ENCODE data around the gene MBP.

MBP gene

DNA sequence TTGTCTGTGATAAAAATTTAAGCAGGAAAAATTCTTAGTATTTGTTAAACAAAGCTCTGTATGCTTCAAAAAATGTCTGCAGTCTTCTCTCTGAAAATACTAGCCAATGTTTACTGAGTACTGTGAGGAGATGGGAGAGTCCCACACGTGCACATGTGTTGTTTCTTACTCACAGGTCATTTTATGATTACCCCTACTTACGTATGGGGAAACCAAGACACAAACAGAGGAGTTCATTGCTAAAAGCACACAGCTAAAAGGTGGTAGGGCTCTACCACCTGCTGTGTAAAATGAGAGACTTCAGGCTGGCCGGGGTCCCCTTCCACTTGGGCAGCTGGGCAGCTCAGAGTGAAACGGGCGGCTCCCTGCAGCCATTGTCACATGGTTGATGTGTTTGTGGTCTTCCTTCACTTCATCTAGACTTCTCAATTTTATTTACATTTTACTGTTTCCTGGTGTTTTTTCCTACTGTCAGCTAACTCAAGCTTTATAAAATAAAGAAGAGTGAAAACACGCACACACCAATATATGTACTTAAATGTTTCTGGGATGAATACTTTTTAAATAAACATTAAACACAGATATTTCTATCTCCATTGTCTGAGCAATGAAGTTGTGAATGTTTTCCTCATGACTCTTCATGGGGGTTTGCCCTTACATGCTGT lies 71.2 kb downstream of the MBP start:
- DNase-seq = no peak

DNA sequence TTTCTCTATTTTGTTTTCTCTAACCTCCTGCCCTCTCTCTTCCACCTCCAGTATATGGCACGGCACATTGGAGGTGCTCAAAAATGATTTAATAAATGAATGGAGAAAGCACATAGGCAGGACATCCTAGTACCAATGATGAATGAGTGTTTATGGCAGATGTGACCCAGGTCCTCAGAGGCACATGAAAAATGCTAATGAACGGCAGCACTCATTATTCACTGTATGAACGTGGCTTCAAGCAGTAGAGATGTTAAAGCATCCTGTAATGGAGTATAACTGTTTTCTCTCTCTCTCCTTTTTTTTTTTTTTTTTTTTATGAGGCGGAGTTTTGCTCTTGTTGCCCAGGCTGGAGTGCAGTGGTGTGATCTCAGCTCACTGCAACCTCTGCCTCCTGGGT lies 72.4 kb downstream of the MBP start:
- no peak for DNase-seq

- no peak for DNase-seq
Observed at GRCh38 chr18:77059294-77059916, 73.2 kb downstream of the MBP start.

DNA sequence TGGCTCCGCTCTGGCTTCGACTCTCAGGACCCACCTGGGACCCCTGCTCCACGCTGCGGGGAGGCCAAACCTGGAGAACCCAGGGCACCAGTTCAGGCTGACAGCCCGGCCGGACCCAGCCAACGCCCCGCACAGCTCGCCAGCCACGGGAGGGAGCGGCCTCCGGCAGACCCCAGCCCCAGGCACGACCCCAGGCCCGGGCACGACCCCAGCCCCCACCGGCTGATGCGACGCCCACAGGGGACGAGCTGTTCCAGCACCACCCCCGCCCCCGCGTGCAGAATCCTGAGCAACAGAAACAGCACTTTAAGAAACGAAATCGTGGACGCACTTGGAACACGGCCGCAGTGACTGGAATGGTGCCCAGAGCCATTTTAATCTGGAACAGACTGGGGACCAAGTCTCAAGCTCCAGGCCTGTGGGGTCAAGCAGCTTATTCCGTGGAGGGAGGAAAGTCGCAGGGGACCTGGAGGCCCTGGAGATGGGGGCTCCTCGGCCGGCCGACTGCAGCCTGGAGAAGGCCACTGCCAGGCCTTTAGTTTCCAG lies 74.2 kb downstream of the MBP start:
- no peak for DNase-seq

DNA sequence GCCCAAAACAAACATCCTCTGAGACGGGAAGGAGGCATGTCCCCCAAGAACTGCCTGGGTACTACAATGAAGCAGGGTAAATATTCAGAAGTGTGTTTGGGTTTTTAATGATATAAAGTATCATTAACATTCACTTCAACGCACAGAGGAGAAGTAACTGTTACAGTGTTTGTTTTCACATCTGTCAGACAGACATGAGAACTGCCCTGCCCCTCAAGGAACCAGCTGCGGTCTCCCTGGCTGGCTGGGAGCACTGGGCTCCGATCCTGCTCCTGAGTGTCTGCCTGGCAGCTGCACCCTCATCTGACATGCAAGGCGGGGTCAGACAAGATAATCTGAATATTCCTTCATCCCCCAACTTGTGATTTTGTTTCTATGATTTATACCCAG lies 75.6 kb downstream of the MBP start:
- no peak for DNase-seq

- no peak for DNase-seq
Observed at GRCh38 chr18:77056344-77057005, 76.1 kb downstream of the MBP start.

DNA sequence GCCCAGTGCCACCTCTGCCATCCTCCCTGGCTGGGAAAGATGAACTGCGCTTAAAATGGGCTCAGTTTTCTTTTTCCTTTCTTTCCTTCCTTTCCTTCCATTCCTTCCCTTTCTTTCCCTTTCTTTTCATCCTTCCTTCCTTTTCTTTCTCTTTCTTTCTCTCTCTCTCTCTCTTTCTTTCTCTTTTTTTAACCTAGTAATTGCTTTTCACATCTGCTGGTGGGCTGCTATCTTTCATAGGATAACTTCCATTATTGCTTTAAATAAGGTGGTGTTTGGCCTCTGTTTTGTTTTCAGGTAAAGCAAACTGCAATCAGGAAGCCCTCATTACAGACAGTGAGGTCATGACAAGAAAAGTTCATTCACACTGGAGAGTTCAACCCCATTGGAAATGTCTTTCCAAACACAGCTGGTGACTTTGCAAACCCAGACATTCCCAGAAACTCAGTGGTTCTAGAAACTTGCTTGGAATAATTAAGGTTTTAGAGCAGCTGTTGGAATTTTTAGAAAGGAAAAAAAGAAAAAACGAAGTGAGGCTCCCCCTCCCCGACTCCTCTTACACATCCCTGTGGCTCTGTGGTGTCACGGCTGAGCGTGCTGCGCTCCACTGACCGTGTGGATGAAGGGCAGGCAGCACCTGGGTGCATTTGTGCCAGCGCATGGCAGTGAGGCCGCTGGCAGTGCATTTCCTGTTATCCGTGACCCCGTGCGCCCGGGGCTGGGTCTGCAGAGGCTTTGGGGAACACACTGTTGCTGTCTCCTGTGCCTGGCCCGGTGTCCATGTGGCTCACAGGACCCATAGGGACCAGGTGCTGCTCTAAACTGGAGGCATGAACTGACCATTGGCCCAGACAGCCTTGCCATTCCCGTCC lies 76.9 kb downstream of the MBP start:
- no peak for DNase-seq

GRCh38 chr18:77054606-77055428 lies 77.8 kb downstream of the MBP start:
- DNase-seq = peak; percentile 80

DNA sequence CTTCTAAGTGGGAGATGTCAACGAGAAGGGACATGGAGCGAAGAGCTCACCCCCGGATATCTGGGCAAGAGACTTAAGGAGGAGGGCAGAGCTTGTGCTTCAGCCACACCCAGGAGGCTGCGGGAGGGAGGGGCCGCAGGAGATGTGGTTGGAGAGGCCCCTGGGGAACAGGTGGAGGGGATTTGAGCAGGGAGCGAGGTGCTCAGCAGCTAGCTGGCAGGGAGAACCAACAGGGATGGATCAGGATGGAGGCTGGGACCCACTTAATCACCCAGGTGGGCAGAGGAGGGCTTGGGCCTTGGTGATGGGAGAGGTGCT lies 78.3 kb downstream of the MBP start:
- no peak for DNase-seq

DNA sequence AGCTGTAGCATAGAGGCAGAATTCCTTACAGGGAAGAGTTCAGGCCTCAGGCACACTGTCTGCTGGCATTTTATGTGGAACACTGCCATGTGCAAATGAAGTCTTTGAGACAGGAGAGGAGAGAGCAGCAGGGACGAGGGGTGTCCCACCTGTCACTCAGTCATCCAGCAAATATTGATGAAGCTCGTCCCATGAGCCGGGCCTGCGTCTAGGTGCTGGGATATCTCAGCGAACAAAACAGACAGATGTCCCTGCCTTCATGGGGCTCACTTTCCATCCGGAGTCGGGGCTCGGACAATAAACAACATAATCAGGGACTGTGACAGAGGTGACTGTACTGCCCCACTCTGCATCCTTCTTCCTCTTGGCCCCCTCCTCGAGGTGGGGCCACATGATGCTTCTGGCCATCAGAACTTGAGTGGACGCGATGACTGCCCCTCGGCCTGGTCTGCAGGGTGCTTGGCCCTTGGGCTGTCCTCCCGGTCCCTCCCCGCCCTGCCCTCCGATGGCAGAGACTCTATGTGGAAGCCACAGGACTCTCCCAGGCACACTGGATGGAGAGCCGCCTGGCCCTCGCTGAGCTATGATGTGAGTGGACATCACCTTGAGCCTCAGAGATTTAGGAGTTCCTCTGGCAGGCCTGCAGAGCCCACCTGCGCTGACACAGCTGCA lies 78.8 kb downstream of the MBP start:
- no peak for DNase-seq

- DNase-seq = no peak
Observed at GRCh38 chr18:77052983-77053309, 79.6 kb downstream of the MBP start.

DNA sequence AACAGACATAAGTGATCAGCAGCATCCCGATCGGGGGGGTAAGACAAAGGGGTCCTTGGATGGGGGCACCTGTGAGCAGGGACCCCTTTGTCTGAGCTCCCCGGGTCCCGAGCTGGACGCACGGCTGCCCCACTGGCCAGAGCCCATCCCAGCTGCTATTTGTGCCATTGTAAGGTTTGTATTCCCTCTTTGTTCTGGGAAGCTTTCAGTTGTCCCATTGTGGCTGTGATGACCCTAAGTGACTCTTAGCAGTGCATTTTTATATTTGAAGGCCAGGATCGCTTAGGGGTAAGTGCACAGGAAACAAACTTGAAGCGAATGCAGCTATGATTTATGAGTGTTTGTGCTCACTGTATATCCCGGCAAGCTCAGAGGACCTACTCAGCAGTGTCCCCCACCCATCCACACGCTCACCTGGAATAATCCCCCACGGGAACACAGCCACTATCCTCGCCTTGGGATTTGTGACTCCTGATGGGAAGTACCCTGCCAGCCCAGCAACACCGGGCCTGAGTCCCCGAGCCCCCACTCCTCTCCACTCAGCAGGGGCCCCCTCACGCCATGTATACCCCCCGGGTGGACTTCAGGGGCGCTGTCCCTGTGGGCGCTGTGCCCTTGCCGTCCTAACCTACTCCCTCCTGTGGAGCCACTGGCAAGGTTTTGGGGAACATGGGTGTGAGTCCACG lies 80.1 kb downstream of the MBP start:
- DNase-seq = no peak

GRCh38 chr18:77051581-77052296 lies 80.8 kb downstream of the MBP start:
- no peak for DNase-seq

DNA sequence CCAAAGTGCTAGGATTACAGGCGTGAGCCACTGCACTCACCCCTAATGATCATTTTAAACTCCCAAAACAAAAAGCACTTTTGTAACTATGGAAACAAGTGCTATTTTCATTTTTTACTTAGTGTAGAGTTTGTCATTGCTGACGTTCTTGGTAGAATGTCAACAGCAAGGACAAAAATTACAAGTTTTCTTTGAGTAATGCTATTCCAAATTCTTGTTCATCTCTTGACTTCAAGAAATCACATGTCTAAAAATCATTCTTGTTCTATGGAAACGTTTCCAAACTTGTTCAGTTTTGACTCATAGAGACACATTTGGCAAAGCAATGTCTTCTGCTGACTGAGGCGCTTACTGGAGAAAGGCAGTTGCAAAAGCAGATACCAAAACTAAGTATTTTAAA lies 82.6 kb downstream of the MBP start:
- no peak for DNase-seq

GRCh38 chr18:77047803-77048419 lies 84.7 kb downstream of the MBP start:
- DNase-seq = no peak

- DNase-seq = no peak
Observed at GRCh38 chr18:77046994-77047393, 85.6 kb downstream of the MBP start.

- DNase-seq = no peak
Observed at GRCh38 chr18:77046409-77046808, 86.2 kb downstream of the MBP start.

GRCh38 chr18:77045677-77046076 lies 86.9 kb downstream of the MBP start:
- DNase-seq = no peak

DNA sequence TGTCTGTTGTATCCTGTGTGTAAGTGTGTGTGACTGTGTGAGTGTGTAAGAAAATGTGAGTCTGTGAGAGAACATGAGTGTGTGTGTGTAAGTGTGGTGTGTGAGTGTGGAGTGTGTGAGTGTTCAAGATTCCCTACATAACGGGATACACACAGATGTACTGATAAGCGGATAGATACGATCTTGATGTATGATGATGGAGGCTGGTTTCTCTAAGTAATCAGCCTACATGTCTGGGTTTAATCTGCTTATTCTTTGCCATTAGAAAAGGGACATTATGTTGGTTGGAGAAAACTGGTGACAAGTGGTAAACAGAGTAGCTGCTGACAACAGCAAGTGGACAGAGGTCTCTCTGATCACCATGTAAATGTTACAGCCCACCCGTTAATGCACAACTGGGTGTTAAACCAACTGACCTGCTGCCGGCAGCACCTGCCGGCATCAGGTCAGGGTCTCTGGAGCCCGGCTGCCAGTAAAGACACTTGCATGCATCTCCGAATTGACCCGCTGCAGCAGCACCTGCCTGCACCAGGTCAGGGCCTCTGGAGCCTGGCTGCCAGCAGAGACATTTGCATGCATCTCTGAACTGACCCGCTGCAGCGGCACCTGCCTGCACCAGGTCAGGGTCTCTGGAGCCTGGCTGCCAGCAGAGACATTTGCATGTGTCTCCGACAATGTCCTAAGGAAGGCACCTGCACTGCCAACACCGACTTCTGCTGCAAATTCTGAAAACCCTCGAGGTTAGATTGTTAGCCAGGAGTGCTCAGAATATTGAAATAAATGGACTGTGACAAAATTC lies 87.5 kb downstream of the MBP start:
- no peak for DNase-seq

Data from activated gamma-delta T cell treated with Interleukin-2 at 50 U/mL for 16 hours (primary cell).